Islet of Langerhans (tissue), 1 donor: Measurements from ENCODE around the gene SBNO2.

Experiments used
- FAIRE-seq: peaks from one replicate; lab custom pipeline; 2011; peaks lifted over from hg19 to GRCh38; lab: Jason Lieb, UNC

SBNO2 gene

GRCh38 chr19:1088416-1089010, 85.6 kb downstream of the SBNO2 start:
- no peak for FAIRE-seq

DNA sequence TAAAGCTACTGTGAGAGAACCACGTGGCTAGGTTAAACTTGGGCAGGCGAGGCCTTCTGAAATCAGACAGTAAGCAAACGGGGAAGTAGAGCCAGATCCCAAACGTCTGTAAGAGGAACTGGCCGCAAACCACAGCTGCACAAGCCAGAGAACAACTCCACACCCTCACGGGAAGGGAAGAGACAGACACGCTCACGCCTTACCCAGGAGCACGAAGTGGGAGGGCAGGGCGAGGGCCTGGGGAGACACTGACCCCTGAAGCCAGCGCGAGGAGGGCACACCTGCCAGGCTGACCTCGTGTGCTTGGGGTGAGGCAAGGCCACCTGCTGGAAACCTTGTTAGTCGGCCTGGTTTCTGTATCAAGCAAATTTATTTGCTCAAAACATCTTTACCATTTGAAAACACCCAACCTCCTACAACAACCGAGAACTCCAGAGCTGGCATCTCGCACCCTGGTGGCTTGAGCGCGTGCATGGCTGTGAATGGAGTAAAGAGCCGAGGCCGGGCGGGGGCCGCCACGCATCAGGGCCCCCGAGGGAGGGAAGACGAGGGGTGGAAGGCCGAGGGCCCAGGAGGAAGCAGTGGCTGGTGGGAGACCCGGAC, 86.2 kb downstream of the SBNO2 start:
- FAIRE-seq, result no peak

GRCh38 chr19:1086613-1087012, 87.5 kb downstream of the SBNO2 start:
- no peak for FAIRE-seq

DNA sequence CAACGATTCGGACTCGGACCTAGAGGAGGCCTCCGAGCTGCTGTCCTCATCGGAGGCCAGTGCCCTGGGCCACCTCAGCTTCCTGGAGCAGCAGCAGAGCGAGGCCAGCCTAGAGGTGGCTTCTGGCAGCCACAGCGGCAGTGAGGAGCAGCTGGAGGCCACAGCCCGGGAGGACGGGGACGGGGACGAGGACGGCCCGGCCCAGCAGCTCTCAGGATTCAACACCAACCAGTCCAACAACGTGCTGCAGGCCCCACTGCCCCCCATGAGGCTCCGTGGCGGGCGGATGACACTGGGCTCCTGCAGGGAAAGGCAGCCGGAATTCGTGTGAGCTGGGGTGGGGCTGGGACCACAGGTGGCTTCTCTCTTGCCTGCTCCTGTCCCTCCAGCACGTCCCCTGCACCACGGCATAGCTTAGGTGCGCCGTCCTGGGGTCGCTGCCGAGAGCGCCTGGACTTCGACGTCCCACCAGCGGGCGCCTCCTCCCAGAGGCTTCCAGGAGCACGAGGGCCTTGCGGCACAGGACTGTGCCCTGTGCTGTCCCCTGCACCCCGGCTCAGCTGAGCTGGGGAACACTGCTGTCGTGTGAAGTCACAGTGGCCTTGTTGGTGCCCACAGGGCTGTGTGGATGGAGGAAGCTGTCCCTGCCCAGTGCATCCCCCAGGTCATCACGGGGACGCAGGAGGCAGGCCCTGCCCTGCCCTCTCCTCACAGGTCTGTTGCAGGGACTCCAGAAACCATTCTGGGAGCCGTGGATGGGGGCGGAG, 88.2 kb downstream of the SBNO2 start:
- FAIRE-seq, result no peak

DNA sequence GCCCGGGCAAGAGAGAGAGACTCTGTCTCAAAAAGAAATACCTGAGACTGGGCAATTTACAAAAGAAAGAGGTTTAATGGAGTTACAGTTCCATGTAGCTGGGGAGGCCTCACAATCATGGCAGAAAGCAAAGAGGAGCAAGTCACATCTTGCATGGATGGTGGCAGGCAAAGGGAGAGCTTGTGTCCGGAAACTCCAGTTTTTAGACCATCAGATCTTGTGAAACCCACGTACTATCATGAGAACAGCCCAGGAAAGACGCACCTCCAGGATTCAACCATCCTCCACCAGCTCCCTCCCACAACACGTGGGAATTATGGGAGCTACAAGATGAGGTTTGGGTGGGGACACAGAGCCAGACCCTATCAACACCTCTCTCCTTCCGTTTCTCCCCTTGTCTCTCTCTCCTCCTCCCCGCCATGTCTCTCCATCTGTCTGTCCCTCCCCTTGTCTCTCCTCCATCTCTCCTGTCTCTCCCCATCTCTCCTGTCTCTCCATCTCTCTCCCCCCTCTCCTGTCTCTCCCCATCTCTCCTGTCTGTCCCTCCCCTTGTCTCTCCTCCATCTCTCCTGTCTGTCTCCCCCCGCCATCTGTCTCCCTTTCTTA, 88.9 kb downstream of the SBNO2 start:
- FAIRE-seq, result no peak

DNA sequence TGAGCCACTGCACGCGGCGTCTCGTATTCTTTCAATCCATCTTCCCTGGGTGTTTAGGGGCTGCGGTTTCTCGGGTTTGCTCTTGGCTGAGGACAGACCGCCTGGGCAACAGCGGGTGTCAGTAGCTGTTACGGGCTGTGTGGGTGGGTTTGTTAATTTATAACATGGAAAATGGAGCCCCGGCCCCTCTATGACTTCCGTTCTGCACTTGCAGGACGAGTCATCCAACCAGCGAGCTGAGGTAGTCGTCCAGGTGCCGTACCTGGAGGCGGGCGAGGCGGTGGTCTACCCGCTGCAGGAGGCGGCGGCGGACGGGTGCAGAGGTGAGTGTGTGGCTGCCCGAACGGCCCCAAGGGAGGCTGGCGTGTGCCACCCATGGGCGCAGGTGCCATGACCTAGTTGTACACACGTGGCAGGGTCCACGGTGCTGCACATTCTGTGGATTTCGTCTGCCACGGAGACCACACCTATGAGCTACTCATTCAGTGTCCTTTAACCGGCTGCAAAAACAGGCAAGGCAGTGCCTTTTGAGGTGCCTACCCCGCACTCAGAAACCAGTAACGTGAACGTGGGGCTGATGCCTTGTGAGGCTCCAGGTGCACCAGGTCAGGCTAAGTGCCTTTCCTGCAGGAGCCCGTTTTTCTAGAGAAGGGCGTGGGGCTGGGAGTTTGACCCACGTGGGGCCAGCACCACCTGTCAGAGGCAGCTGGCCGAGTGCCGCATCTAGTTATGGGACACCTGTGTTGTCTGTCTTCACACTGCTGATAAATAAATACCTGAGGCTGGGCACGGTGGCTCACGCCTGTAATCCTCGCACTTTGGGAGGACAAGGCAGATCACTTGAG, 89.8 kb downstream of the SBNO2 start:
- no peak for FAIRE-seq

DNA sequence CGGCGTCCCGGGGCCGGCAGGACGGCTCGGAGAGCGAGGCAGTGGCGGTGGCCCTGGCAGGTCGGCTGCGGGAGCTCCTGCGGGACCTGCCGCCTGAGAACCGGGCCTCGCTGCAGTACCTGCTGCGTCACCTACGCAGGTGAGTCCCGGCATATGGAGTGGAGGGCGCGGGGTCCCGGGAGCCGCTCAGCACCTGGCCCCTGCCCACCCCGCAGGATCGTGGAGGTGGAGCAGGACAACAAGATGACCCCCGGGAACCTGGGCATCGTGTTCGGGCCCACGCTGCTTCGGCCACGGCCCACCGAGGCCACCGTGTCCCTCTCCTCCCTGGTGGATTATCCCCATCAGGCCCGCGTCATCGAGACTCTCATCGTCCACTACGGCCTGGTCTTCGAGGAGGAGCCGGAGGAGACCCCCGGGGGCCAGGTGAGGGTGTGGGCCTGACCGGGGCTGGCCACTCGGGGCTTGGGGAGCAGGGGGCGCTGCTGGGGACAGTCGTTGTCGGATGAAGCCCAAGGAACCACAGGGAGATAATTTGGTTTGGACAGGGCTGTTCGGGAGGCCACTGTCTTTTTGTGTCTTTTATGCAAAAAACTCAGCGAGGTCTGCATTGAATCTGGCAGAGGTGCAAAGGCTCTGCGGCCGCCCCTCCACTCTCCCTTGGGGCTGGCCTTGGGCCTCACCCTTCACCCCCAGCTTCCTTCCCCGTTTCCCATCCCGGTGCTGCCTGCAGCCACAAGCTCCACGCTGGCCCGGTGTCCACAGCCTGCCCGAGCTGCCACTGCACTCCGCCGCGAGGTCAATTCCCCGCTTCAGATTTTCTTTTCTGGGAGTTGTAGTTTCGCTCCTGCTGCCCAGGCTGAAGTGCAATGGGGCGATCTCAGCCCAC, 90.9 kb downstream of the SBNO2 start:
- no peak for FAIRE-seq

DNA sequence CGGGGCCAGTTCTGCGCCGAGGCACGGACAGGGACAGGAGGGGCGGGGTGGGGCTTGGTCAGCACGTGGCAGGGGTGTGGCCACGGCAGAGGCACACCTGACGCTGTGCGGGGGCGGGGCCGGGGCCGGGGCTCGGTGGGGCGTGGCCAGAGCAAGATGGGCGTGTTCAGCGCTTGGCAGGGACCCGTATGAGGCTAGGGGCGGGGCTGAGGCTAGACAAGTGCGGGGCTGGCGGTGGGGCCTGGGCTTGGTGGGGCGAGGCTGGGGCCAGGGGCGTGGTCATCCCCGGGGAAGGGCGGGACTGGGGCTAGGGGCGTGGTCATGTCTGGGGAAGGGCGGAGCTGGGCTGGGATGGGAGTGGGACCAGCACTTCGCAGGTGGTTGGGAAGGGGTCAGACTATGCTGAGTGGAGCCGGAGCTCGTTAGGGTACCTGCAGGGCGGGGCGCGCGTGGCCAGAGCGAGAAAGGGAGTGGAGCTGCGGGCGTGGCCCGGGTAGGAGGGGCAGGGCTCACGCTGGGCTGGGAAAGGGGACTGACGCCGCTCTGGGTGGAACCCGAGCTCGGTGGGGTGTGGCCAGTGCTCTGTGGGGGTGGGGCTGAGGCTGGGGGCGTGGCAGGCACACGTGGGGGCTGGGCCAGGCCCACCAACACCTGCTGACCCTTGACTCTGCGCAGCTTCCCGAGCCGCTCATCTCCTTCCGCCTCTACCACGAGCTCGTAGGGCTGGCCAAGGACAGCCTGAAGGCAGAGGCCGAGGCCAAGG, 91.7 kb downstream of the SBNO2 start:
- no peak for FAIRE-seq

- no peak for FAIRE-seq
These were observed 92.5 kb downstream of the SBNO2 start for GRCh38 chr19:1081301-1082164.

DNA sequence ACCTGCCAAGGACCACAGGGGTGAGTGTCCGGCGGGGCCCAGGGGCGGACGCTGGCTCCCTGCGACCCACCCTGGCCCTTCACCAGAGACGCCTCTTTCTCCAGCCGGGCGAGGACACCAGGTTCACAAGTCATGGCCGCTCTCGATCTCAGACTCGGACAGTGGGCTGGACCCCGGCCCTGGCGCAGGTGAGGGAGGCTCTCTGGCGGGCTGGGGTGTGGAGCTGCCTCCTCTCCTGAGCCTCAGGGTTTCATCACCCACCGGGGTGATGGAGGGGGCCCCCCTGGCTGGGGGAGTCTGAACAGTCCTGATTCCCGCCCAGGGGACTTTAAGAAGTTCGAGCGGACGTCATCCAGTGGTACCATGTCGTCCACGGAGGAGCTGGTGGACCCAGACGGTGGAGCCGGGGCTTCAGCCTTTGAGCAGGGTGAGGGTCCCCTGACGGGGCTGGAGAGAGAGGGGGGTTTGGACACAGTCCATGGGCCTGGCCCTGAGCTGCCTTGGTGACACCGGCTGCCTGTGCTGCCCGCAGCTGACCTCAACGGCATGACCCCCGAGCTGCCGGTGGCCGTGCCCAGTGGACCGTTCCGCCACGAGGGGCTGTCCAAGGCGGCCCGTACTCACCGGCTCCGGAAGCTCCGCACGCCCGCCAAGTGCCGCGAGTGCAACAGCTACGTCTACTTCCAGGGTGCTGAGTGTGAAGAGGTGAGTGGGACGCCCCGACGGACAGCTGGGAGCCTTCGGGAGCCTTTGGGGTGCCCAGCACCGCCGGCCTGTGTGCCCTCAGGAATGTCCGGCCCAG, 93.5 kb downstream of the SBNO2 start:
- no peak for FAIRE-seq

- FAIRE-seq, result no peak
These were observed 94.4 kb downstream of the SBNO2 start for GRCh38 chr19:1079566-1080111.

- no peak for FAIRE-seq
These were observed 97.1 kb downstream of the SBNO2 start for GRCh38 chr19:1076951-1077350.

DNA sequence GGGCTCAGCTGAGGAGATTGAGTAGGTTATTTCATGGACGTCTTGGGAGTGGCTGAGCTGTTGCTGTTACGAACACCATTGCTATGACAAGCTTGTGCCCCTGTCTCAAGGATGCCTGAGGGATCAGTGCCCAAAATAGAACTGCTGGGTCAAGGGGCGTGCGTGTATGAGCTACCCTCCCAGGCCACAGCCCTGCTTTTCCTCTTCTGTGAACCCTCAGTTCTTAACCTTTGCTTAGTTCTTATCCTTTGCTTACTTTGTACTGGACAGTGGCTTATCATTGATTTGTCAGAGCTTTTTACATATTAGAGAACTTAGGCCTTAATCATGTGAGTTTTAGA, 98.1 kb downstream of the SBNO2 start:
- FAIRE-seq, result no peak

DNA sequence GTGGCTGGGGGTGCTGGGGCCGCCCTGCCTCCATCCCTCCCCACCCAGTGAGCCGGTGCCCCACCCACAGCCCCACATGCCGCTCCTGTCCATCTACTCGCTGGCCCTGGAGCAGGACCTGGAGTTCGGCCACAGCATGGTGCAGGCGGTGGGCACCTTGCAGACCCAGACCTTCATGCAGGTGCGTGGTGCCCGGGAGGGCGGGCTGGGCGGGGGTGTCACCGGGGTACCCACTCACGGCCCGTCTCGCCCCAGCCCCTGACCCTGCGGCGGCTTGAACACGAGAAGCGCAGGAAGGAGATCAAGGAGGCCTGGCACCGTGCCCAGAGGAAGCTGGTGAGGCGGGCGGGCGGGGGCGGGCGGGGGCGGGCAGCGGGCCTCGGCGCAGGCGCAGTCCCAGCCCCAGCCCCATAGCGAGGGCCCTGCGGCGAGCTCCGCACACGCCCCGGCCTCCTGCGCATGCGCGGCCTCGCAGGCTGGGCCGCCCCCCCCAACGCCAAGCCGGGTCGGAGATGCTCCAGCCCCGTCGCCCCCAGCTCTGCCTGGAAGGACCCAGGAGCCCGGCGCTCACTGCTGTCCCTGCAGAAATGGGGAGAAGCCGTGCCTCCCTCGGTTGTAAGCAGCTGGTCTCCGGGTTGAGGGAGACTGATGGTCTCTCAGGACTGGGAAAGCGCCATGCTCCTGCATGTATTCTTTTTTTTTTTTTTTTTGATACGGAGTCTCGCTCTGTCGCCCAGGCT, 99.4 kb downstream of the SBNO2 start:
- FAIRE-seq, result no peak

DNA sequence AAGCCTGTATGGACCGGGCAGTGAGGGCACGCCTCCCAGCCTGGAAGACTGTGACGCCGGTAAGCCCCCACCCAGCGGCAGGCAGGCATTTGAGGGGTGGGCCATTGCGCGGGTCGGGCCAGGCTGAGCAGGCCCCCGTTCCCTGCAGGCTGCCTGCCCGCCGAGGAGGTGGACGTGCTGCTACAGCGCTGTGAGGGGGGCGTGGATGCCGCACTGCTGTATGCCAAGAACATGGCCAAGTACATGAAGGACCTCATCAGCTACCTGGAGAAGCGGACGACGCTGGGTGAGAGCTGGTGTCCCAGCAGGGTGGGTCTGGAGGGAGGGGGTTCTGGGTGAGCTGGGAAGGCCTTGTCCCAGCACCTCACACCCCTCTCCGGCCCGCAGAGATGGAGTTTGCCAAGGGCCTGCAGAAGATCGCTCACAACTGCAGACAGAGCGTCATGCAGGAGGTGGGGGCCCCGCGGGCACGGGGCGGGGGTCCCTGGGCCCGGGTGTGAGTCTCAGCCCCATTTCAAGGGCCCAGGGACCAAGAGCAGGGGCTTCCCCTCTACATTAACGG, 100.0 kb downstream of the SBNO2 start:
- no peak for FAIRE-seq

- FAIRE-seq, result no peak
These were observed 100.8 kb downstream of the SBNO2 start for GRCh38 chr19:1073063-1073955.
